ENCODE results near the gene DCST1.

The DCST1 gene

DNA sequence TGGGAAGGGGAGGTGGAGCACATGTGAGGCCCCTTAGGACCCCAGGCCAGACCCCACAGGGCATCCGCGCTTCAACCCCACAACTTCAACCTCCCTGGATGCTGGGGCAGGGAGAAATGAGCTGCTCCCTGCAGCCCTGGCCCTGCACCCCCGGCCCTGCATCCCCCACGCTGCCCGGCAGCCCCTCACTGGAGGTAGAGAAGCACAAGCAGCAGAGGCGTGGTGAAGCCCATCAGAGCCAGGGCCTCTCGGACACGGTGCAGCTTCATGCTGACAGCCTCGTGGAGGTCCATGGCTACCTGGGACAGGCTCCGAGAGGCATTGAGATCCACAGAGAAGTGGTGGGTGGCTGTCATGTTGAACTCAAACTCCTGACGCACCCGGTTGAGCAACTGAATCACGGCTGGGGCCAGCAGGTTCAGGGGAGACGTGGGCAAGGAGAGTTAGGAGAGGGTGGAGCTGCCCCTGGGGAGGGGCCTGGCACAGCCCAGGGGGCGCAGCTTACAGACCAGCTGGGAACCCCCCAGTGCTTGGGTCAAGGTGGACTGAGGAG is 3.3 kb upstream of the DCST1 start:
- POLR2A ChIA-PET: no interaction called here
- TF ChIP-seq, protein P1, sequence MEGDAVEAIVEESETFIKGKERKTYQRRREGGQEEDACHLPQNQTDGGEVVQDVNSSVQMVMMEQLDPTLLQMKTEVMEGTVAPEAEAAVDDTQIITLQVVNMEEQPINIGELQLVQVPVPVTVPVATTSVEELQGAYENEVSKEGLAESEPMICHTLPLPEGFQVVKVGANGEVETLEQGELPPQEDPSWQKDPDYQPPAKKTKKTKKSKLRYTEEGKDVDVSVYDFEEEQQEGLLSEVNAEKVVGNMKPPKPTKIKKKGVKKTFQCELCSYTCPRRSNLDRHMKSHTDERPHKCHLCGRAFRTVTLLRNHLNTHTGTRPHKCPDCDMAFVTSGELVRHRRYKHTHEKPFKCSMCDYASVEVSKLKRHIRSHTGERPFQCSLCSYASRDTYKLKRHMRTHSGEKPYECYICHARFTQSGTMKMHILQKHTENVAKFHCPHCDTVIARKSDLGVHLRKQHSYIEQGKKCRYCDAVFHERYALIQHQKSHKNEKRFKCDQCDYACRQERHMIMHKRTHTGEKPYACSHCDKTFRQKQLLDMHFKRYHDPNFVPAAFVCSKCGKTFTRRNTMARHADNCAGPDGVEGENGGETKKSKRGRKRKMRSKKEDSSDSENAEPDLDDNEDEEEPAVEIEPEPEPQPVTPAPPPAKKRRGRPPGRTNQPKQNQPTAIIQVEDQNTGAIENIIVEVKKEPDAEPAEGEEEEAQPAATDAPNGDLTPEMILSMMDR (IDR thresholded peaks at IDR 0.05; ENCODE audit: control extremely low read depth, extremely low read depth, low read depth, missing control alignments): no peak
- DNase-seq (ENCODE audit: extremely low spot score): no peak
- CTCF ChIA-PET: interaction anchor here (1.0 to 3.2 kb wide), 6 partner anchors 10 to 56 kb away, joined by 3 to 24 read pairs (median 4); partner anchors contain the start of gene CKS1B

DNA sequence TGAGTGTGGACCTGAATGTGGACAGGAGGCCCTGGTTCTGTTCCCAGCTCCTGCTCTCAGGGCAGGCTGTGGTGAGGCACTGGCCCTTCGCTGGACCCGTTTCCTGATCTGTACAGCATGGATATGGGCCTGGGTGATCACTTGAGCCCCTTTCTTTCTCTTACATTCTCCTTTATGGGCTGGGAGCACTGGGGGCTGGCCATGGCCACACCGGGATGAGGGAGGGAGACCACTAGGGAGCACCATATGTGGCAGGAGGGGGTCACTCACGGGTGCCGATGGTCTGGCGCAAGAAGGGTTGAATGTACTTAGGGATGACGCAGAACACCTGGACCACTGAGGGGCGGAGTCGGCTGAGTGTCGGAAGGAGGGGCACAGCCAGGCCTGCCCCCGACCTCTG is 2.7 kb upstream of the DCST1 start:
- DNase-seq (ENCODE audit: extremely low spot score): no peak
- TF ChIP-seq, protein P1 (IDR thresholded peaks at IDR 0.05; ENCODE audit: control extremely low read depth, extremely low read depth, low read depth, missing control alignments): no peak
- POLR2A ChIA-PET: no interaction called here
- CTCF ChIA-PET: interaction anchor here (1.0 to 3.2 kb wide), 5 partner anchors 13 to 57 kb away, joined by 3 to 24 read pairs (median 3); partner anchors contain the start of gene CKS1B

- ChIA-PET POLR2A (no interaction called here), CTCF (interaction anchor here (1.2 to 4.4 kb wide), 5 partner anchors 11 to 135 kb away, joined by 3 to 22 read pairs (median 4); partner anchors contain the start of gene ADAM15)
- TF ChIP-seq, protein P1 (IDR thresholded peaks at IDR 0.05; ENCODE audit: control extremely low read depth, extremely low read depth, low read depth, missing control alignments): no peak
These were observed 738 bp upstream of the DCST1 start for GRCh38 chr1:155032886-155033285.

GRCh38 chr1:155034318-155035208 is 939 bp downstream of the DCST1 start:
- CTCF ChIA-PET: interaction anchor here (1.0 to 4.4 kb wide), 7 partner anchors 9 to 57 kb away, joined by 3 to 22 read pairs (median 6); partner anchors contain the start of gene ADAM15
- TF ChIP-seq, protein P1 (IDR thresholded peaks at IDR 0.05; ENCODE audit: control extremely low read depth, extremely low read depth, low read depth, missing control alignments): no peak
- POLR2A ChIA-PET: no interaction called here
- DNase-seq (ENCODE audit: extremely low spot score): no peak

More at GRCh38 chr1:155032886-155033285, 738 bp upstream of the DCST1 start:
- no peak for DNase-seq (ENCODE audit: extremely low spot score)

- DNase-seq (ENCODE audit: extremely low spot score): no peak
- CTCF ChIA-PET: interaction anchor here (1.0 to 4.4 kb wide), 4 partner anchors 8 to 49 kb away, joined by 3 to 22 read pairs (median 4); no protein-coding TSS in a partner anchor
- TF ChIP-seq, protein P1 (IDR thresholded peaks at IDR 0.05; ENCODE audit: control extremely low read depth, extremely low read depth, low read depth, missing control alignments): no peak
- POLR2A ChIA-PET: no interaction called here
These were observed 2.3 kb downstream of the DCST1 start for GRCh38 chr1:155035936-155036335.

DNA sequence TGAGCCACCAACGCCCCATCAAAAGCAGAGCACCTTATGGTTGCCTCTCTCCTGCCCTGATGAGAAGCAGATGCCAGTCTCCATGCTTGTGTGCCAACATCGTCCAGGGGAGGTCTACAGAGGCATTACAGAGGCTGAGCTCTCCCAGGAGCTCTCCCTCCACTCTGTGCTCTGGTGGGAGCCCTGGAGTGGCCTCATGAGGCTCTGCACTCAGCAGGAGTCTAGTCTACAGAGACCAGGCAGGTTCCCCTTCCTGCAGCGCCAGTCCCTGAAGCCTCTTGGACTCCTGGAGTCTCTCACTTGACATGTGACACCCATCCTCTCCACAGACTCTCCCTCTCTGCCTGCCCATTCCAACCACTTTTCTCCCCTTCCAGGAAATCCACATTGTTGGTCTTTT is 3.4 kb downstream of the DCST1 start:
- POLR2A ChIA-PET: interaction anchor here (0.7 kb wide), 1 partner anchor 16 kb away, joined by 7 read pairs; no protein-coding TSS in a partner anchor
- no peak for DNase-seq (ENCODE audit: extremely low spot score)
- TF ChIP-seq, protein P1 (IDR thresholded peaks at IDR 0.05; ENCODE audit: control extremely low read depth, extremely low read depth, low read depth, missing control alignments): no peak
- CTCF ChIA-PET: interaction anchor here (2.0 to 20.4 kb wide), 3 partner anchors 14 to 25 kb away, joined by 10 to 285 read pairs (median 13); partner anchors contain the start of genes ADAM15 and EFNA4

All from GM10248 (cell line).